Smooth muscle cell of the brain vasculature (primary cell): ENCODE data around the gene ENOX1.
A peak's percentile ranks its signal among the peaks of the same experiment; 100 is the strongest.
"Not testable (repeated sequence)": the region's sequence is repeated elsewhere in the genome, so short reads cannot be mapped to it uniquely, and the experiment has no call there.

Source experiments
- DNase-seq: peaks from one replicate; pipeline ENCODE4 v3.0.0-alpha.2; 2012; ENCODE audit warnings: low read depth, low spot score

Gene ENOX1

GRCh38 chr13:43786766-43787517 lies at the start of gene ENOX1:
Gene ENOX1, minus strand, starts transcription at chr13:43786972.
- no peak for DNase-seq

DNA sequence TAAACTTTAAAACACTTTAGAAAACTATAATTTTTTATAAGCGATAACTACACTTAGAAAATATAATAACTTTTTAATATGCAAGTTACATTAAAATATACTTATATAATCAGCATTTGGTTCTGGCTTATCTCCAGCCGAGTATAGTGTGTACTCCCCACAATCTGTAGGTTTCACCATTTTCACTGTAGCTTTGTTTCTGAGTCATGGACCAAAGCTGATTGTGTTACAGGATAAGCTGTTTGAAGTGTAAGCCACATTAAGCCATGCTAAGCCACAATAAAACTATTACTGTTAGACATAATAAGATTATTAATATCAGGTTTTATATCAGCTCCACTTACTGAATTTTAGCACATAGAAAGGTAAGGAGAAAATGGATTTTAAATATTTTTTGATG lies 48.9 kb upstream of the ENOX1 start:
- no peak for DNase-seq

DNA sequence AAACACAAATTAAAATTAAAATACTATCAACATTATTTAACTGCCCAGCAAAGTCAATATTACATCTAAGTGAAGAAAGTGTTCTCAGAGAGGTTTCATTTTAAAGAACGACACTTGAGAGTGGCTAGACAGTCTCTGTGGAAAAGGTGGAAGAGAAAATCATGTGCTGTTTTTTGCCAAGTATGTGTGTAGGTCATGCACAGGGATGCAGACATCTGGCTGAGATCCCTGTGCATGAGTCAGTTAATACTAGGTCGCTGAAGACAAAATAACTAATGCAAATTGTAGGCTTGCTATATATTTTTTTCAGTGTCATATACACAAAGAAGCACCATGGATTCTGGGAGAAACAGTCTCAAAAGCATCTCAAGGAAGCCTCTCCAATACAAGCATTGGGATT lies 44.3 kb upstream of the ENOX1 start:
- no peak for DNase-seq

DNA sequence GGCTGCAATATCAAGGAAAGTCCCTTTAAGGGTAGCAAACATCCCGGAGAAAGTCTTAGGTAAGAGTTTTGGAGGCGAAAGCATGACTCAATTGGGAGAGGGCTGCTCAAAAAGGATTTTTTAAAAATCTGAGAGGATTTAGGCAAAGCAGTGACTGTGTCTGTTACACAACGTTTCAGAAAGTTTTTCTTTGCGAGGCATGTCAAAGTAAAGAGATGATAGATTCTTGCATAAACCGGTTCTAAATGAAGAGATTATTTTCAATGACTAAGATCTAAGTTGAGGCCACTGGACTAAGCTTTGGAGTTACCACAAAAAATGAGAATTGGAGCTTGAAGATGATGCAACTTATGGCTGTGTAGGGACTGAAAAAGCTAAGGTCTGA lies 43.7 kb upstream of the ENOX1 start:
- no peak for DNase-seq

DNA sequence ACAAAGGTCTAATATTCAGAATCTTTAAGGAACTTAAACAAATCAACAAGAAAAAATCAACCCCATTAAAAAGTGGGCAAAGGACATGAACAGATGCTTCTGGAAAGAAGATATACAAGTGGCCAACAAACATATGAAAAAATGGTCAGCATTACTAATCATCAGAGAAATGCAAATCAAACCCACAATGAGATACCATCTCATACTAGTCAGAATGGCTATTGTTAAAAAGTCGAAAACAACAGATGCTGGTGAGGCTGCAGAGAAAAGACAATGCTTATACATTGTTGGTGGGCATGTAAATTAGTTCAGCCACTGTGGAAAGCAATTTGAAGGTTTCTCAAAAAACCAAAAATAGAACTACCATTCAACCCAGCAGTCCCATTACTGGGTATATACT lies 37.9 kb upstream of the ENOX1 start:
- not testable (repeated sequence) for DNase-seq

DNA sequence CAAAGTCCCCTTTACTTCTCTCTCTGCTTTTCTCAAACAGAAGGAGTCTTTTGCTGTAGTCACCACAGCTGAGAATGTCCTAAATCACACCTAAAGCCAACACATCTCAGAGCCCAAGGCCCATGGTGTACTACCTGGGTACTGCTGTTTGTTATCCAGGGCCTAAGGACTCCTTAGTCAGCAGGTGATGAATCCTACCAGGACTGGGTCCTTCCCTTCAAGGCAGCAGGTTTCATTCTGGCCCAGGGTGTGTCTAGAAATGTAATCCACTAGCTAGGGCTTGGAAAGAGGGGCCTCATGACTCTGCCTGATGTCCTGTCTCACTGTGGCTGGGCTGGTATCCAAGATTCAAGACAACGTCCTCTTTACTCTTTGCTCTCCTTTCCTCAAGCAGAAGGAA lies 36.2 kb upstream of the ENOX1 start:
- no peak for DNase-seq

DNA sequence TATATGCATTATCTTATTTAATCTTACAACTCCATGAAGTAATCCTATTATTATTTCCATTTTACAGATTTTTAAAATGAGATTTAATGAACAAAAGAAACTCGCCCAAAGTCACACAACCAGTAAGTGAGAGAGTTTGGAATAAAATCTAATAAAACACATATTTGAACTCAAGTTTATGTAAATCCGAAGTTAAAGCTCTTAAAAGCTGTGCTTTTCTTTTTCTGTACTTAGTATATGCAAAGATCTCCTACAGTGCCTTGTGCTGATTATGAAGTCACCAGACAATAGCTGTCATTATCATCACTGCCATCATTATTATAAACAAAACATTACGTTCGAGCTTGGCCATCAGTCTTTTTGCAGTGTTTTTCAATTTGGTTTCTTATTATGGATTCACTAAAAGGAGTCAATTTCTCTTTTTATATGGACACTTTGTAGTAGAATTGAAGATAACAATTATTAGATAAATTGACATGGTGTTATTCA lies 29.7 kb upstream of the ENOX1 start:
- DNase-seq: no peak

GRCh38 chr13:43815204-43815603 lies 28.4 kb upstream of the ENOX1 start:
- DNase-seq: no peak

DNA sequence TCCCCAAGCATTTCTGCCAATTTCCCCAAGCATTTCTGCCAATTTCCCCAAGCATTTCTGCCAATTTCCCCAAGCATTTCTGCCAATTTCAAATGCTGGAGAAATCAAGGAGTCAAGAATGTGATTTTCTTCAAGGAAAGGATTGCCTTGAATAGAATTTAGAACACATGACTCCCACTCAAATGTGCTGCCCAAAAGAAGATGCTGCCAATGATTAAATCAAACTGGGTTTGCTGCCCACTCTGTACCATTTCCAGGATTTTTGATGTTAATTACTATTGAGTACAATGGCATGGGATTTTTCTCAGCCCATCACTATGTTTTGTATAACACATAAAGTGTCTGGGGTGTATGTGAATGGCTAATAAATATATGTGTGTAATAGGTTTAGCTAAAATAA lies 21.9 kb upstream of the ENOX1 start:
- no peak for DNase-seq

GRCh38 chr13:43805681-43806128 lies 18.9 kb upstream of the ENOX1 start:
- no peak for DNase-seq

- DNase-seq: peak; percentile 80
Measured at GRCh38 chr13:43805071-43805468, 18.3 kb upstream of the ENOX1 start.

GRCh38 chr13:43804461-43805070 lies 17.8 kb upstream of the ENOX1 start:
- DNase-seq: peak; percentile 82

DNA sequence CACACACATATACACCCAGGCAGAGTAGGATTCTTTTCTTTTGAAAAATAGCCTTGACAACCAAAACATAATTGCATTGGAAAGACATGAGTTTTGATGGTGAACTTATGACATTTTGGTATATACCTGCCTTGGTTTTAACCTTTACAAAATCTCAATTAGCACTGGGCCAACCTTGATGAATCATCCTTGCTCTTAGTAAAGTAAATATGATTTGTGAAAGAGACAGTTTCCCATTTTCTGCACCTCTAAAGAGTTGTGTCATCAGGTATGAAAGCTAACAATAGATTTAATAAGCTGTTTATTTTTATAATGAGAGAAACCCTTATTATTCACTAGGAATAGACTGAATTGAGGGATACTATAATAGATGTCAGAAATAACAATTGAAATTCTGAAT lies 15.7 kb upstream of the ENOX1 start:
- DNase-seq: no peak

DNA sequence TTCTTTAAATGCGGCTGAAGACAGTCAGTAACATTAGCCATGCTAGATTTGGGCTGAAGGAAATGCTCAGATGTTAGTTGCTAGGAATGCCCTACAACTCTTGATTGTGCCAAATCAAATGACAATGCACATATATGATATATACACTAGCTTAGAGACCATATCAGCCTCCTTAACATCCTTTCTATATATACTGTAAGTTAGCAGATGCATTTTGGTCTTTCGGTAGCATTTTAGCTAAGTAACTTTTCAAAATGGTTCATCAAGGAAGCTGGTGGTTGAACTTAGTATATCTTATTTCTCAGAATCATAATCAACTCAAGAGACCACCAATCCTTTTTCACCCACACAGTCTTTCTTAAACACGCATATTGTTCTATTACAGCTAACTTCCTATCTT lies 14.1 kb upstream of the ENOX1 start:
- no peak for DNase-seq

DNA sequence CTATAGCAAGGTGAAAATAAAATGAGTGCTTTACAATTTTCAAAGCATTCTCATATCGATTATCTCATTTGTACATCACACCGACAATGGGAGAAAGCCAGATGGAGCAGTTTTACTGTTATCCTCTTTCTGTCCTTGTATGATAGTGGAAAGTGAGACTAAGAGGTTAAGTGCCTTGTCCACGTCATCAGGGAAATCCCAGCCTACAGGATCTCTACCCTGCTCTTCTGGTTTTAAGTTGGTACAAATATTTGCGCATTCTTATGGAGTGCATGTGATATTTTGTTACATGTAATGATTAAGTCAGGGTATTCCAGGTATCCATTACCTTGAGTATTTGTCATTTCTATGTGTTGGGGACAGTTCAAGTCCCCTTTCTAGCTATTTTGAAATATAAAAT lies 12.4 kb upstream of the ENOX1 start:
- DNase-seq: no peak

GRCh38 chr13:43797869-43798268 lies 11.1 kb upstream of the ENOX1 start:
- DNase-seq: no peak

- DNase-seq: no peak
Measured at GRCh38 chr13:43797159-43797558, 10.4 kb upstream of the ENOX1 start.

DNA sequence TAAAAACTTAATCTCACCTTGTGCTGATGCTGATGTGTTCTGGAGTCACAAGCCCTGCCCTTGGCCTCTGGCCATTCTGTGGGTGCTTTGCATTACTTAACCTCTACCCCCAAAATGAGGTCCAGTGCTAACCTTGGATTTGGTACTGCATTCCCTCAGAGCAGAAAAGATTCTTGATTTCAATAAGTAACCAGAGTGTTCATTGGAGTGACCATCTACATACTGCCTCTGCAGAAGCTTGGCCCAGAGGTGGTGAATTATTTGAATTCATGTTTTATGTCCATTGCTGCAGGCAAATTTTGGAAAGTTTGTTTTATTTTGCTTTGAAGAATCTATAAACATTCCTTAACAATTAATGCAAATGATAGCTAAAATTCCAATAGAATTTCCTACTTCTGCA lies 7.6 kb upstream of the ENOX1 start:
- no peak for DNase-seq

DNA sequence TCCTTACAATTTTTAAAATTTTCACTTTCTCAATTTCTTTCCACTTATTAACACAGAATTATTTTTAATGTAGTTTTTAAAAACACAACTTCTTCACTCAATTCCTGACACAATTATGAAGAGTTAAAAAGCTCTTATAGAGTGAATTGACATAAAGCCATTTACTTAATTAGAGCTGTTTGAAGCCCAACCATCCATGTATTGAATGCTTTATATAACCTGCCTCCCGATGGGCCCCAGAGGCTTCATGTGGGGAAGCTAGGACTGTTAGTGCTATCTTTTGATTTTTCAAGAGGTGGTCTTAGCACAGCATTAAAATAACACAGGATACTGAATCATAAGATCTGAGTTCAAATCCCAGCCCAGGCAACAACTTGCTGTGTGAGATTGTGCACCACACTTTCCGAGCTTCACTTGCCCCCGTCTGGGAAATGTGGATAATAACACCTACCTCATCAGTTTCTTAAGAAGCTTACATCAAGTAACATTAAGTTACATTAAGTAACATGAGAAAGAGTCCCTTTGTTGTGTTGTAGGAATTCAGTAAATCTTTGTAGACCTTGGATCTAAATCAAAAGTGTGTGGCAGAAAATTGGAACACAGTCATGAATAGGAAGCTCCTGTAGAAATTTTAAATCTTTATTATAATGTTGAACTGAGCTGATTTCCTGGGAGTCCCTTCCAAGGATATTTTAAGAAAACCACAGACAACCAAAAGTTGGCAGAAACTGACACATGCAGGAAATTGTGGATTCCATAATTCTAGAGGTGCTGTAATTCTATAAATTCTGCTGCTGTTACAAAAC lies 5.5 kb upstream of the ENOX1 start:
- DNase-seq: no peak

GRCh38 chr13:43787997-43788396 lies 1.2 kb upstream of the ENOX1 start:
- DNase-seq: no peak

GRCh38 chr13:43787518-43787891 lies 733 bp upstream of the ENOX1 start:
- no peak for DNase-seq

GRCh38 chr13:43786472-43786765 lies 353 bp downstream of the ENOX1 start:
- no peak for DNase-seq
